Kidney (tissue), 14 donors: Measurements from ENCODE around the gene DSCAM. TPM values are rescaled to one million over a fixed set of nuclear protein-coding genes. Genes with fewer than 3 reads are reported as not detected.

Experiments used
- DNase-seq, 5 donors: peaks; one replicate each; pipeline ENCODE4 v3.0.0-alpha.2; 2013 to 2020
- FAIRE-seq: peaks from 2 replicates; lab custom pipeline; 2012; peaks lifted over from hg19 to GRCh38; lab: Jason Lieb, UNC
- H3K27ac ChIP-seq, 2 donors: one replicate each; pipeline ENCODE4 v1.7.0; 2013; ENCODE audit warnings: low read depth in 2 of 2, low read length in 2 of 2, inconsistent platforms in 1 of 2
- H3K27me3 ChIP-seq: one replicate; pipeline ENCODE4 v1.7.1; 2013; ENCODE audit warnings: low read length, inconsistent platforms; ENCODE audit not compliant: control insufficient read depth, insufficient read depth
- H3K36me3 ChIP-seq, 3 donors: one replicate each; pipeline versions ENCODE4 v1.7.0 to v1.7.1; 2013; ENCODE audit warnings: low read length in 3 of 3, control low read depth in 1 of 3, inconsistent platforms in 1 of 3; ENCODE audit not compliant: insufficient read depth in 3 of 3, control insufficient read depth in 2 of 3
- H3K4me1 ChIP-seq, 3 donors: one replicate each; pipeline versions ENCODE4 v1.7.0 to v1.7.1; 2013; ENCODE audit warnings: low read length in 3 of 3, inconsistent platforms in 1 of 3, low read depth in 1 of 3; ENCODE audit not compliant: control insufficient read depth in 2 of 3, insufficient read depth in 2 of 3
- H3K4me3 ChIP-seq, 3 donors: one replicate each; pipeline versions ENCODE4 v1.7.0 to v1.8.1; 2013; ENCODE audit warnings: low read length in 3 of 3, control low read depth in 1 of 3, inconsistent platforms in 1 of 3
- H3K9ac ChIP-seq, 3 donors: one replicate each; pipeline versions ENCODE4 v1.7.0 to v1.7.1; 2013; ENCODE audit warnings: low read length in 3 of 3, control low read depth in 1 of 3, inconsistent platforms in 1 of 3
- H3K9me3 ChIP-seq, 3 donors: one replicate each; pipeline versions ENCODE4 v1.7.0 to v1.7.1; 2013; ENCODE audit warnings: low read length in 3 of 3, control low read depth in 1 of 3, inconsistent platforms in 1 of 3; ENCODE audit not compliant: control insufficient read depth in 2 of 3, insufficient read depth in 1 of 3
- CTCF ChIP-seq: IDR thresholded peaks from 3 replicates; pipeline ENCODE4 v1.5.1; 2012; ENCODE audit warnings: mild to moderate bottlenecking, moderate library complexity, borderline replicate concordance; ENCODE audit not compliant: insufficient read depth; ENCODE audit errors: extremely low read depth
- intact Hi-C: fragments of 100-400 bp; cut with DNase I; formaldehyde crosslinking; loops from one replicate; pipeline ENCODE4 v1.11.1; 2022
- polyA plus RNA-seq: library from polyadenylated mRNA; stranded (reverse); fragments of 350-450 nt; fragmentation: Illumina TruSeq; extraction: RNeasy Lipid Tissue Mini Kit (QIAGEN cat#74804); gene quantifications from one replicate; pipeline ENCODE4 v1.2.3, GENCODE V29; 2014; ENCODE audit warnings: low read depth, low replicate concordance; ENCODE audit not compliant: insufficient read depth
- total RNA-seq: library from RNA; stranded (reverse); fragmentation: NEBNext Ultra II Directional; extraction: Animal tissue kit (Norgen Biotek cat#: 25700); gene quantifications from one replicate; pipeline ENCODE4 v1.2.1, GENCODE V29; 2021
- donor health status: control.
- donor health status: control.
- donor health status: control.
- donor health status: control.
- donor health status: control.
- donor health status: DM: yes; HTN: yes; CAD: no.
- donor health status: Normal renal cell carcinoma (clear cell type).

DSCAM gene
- total and polyA plus RNA-seq, 2 donors from 2014 or later: not detected

GRCh38 chr21:40534886-40535285 lies 312.1 kb downstream of the DSCAM start:
- no peak overlapping the region for H3K27ac ChIP-seq
- intact Hi-C loops: no loop called here
- no peaks in the 10 kb centered on the region for H3K27me3 ChIP-seq
- no peak for DNase-seq
- no peaks in the 10 kb centered on the region for H3K9me3 ChIP-seq
- H3K9ac ChIP-seq: no peak overlapping the region
- H3K36me3 ChIP-seq: no peaks in the 10 kb centered on the region
- H3K4me1 ChIP-seq: no peaks in the 10 kb centered on the region
- no peak for TF ChIP-seq CTCF
- no peak overlapping the region for H3K4me3 ChIP-seq
- FAIRE-seq: no peak

- Histone ChIP-seq H3K27me3 (no peaks in the 10 kb centered on the region), H3K9ac (no peak overlapping the region), H3K4me1 (no peaks in the 10 kb centered on the region), H3K4me3 (no peak overlapping the region), H3K36me3 (no peaks in the 10 kb centered on the region), H3K9me3 (peaks cover 0 to 8% (median 2%) of the 10 kb centered on the region in 3 donors), H3K27ac (no peak overlapping the region)
- intact Hi-C loops: no loop called here
- no peak for TF ChIP-seq CTCF
- DNase-seq (no peak), FAIRE-seq (no peak)
Observed at GRCh38 chr21:40531431-40532110, 315.4 kb downstream of the DSCAM start.

GRCh38 chr21:40531016-40531415 lies 315.9 kb downstream of the DSCAM start:
- Histone ChIP-seq H3K4me3 (no peak overlapping the region), H3K36me3 (no peaks in the 10 kb centered on the region), H3K27ac (no peak overlapping the region), H3K27me3 (no peaks in the 10 kb centered on the region), H3K9ac (no peak overlapping the region), H3K4me1 (no peaks in the 10 kb centered on the region), H3K9me3 (peaks cover 0 to 8% (median 2%) of the 10 kb centered on the region in 3 donors)
- FAIRE-seq (no peak), DNase-seq (no peak)
- TF ChIP-seq CTCF: no peak
- intact Hi-C loops: no loop called here
